Ovary (tissue), 3 donors: ENCODE data around the gene POP4.

Source experiments
- CTCF ChIP-seq, 3 donors: fragments of 450-650 bp in 2 of 3; fragments of 200-600 bp in 1 of 3; IDR thresholded peaks; one replicate each; pipeline versions ENCODE4 v1.5.1 to v1.8.0; 2016 to 2022; ENCODE audit warnings: antibody characterized with exemption in 3 of 3, mild to moderate bottlenecking in 1 of 3
- EP300 ChIP-seq: sonication (generic); formaldehyde crosslinking; IDR thresholded peaks from one replicate; pipeline ENCODE4 v1.6.1; 2017; ENCODE audit warnings: antibody characterized with exemption
- POLR2A ChIP-seq: fragments of 450-650 bp; IDR thresholded peaks from one replicate; pipeline ENCODE4 v1.6.1; 2017; ENCODE audit warnings: antibody characterized with exemption, mild to moderate bottlenecking, moderate library complexity
- donor health status: DM: no; HTN: no; CAD: no.

- TF ChIP-seq CTCF (IDR thresholded peaks at IDR 0.05) (no peak), POLR2A (no peak), EP300 (no peak)
Measured at GRCh38 chr19:29620931-29621351, 14.9 kb downstream of the POP4 start.
